Psoas muscle (tissue), 8 donors: ENCODE data around the gene PALS2. TPM values are rescaled to one million over a fixed set of nuclear protein-coding genes. Genes with fewer than 3 reads are reported as not detected.

Experiments
- ATAC-seq, 4 donors: fragments of 200-7000 bp; cut with Tn5 transposase; one replicate each; pipeline ENCODE4 v1.9.1; 2020; ENCODE audit warnings: moderate library complexity in 3 of 4, mild to moderate bottlenecking in 2 of 4
- DNase-seq, 2 donors: peaks; one replicate each; pipeline ENCODE4 v3.0.0-alpha.2; 2020
- H3K27ac ChIP-seq: fragments of 200-600 bp; one replicate; pipeline ENCODE4 v1.8.0; 2022
- H3K27me3 ChIP-seq, 3 donors: fragments of 200-600 bp in 1 of 3; one replicate each; pipeline versions ENCODE4 v1.6.1 to v1.8.0; 2013 to 2022; ENCODE audit warnings: low read length in 2 of 3, mild to moderate bottlenecking in 2 of 3, moderate library complexity in 1 of 3; ENCODE audit not compliant: insufficient read depth in 3 of 3
- H3K36me3 ChIP-seq, 2 donors: fragments of 200-600 bp in 1 of 2; one replicate each; pipeline versions ENCODE4 v1.6.1 to v1.8.0; 2013 to 2022; ENCODE audit warnings: low read depth in 1 of 2, mild to moderate bottlenecking in 1 of 2, moderate library complexity in 1 of 2; ENCODE audit not compliant: insufficient read depth in 1 of 2
- H3K4me1 ChIP-seq: fragments of 200-600 bp; one replicate; pipeline ENCODE4 v1.8.0; 2022
- H3K4me3 ChIP-seq: fragments of 200-600 bp; one replicate; pipeline ENCODE4 v1.8.0; 2022; ENCODE audit warnings: mild to moderate bottlenecking
- H3K9me3 ChIP-seq: fragments of 200-600 bp; one replicate; pipeline ENCODE4 v1.8.0; 2022
- WGBS, 3 donors: extraction: QIAGEN DNeasy Blood & Tissue Kit; methylation state at CpG; one replicate each; pipeline versions ENCODE4 v1.1.6 to v1.1.7; 2013; 5-methylcytosine and 5-hydroxymethylcytosine counted together
- intact Hi-C, 2 donors: fragments of 100-400 bp; cut with DNase I; formaldehyde crosslinking; loops; one replicate each; pipeline versions ENCODE4 v1.11.0 to v1.14.2; 2022
- long read RNA-seq, 2 donors: library from polyadenylated mRNA; unstranded; transcript quantifications; one replicate each; pipeline ENCODE4 v2.0.0, GENCODE V29; 2021
- polyA plus RNA-seq, 3 donors: library from polyadenylated mRNA; stranded (reverse); fragments of 200-250 nt; gene quantifications; one replicate each; pipeline ENCODE4 v1.2.3, GENCODE V29; 2013
- total RNA-seq, 4 donors: library from RNA; stranded (reverse); fragmentation: NEBNext Ultra II Directional in 2 of 4; extraction: Animal tissue kit (Norgen Biotek cat#: 25700) in 2 of 4; gene quantifications; one replicate each; pipeline versions ENCODE4 v1.2.1 to v1.2.4, GENCODE V29; 2021 to 2023
- TF ChIP-seq, protein P1 (sequence below): fragments of 200-600 bp; IDR thresholded peaks from one replicate; pipeline ENCODE4 v1.8.0; 2022; ENCODE audit warnings: antibody characterized with exemption
- donor health status: healthy with polysubstance abuse.
- donor health status: DM: no; HTN: no; CAD: no; lungs with moderate emphysema.
- donor health status: Bipolar disorder and iron deficiency.
- donor health status: healthy.
- donor health status: DM: yes; HTN: yes; CAD: no.
- donor health status: DM: no; HTN: no; CAD: no.
- donor health status: DM: no; HTN: no; CAD: no.
- donor health status: DM: yes; HTN: yes; CAD: no.

PALS2 gene, protein sequence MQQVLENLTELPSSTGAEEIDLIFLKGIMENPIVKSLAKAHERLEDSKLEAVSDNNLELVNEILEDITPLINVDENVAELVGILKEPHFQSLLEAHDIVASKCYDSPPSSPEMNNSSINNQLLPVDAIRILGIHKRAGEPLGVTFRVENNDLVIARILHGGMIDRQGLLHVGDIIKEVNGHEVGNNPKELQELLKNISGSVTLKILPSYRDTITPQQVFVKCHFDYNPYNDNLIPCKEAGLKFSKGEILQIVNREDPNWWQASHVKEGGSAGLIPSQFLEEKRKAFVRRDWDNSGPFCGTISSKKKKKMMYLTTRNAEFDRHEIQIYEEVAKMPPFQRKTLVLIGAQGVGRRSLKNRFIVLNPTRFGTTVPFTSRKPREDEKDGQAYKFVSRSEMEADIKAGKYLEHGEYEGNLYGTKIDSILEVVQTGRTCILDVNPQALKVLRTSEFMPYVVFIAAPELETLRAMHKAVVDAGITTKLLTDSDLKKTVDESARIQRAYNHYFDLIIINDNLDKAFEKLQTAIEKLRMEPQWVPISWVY
- total RNA-seq = 10 to 100 TPM; 21.5 to 67.4 (median 33.9) TPM
- polyA plus RNA-seq = 10 to 100 TPM in 1 of 3 donors, 1 to 10 TPM in 2; 6.4 to 10.9 (median 7.5) TPM
- long read RNA-seq, donor 1, full-length matches to known transcripts = 5 of 15 reads
- long read RNA-seq, donor 1, partial matches to known transcripts = 4 of 15 reads
- long read RNA-seq, donor 1, other reads (novel, unspliced or antisense) = 6 of 15 reads
- long read RNA-seq, donor 2, full-length matches to known transcripts = 3 of 6 reads
- long read RNA-seq, donor 2, partial matches to known transcripts = 2 of 6 reads
- long read RNA-seq, donor 2, other reads (novel, unspliced or antisense) = 1 of 6 reads

DNA sequence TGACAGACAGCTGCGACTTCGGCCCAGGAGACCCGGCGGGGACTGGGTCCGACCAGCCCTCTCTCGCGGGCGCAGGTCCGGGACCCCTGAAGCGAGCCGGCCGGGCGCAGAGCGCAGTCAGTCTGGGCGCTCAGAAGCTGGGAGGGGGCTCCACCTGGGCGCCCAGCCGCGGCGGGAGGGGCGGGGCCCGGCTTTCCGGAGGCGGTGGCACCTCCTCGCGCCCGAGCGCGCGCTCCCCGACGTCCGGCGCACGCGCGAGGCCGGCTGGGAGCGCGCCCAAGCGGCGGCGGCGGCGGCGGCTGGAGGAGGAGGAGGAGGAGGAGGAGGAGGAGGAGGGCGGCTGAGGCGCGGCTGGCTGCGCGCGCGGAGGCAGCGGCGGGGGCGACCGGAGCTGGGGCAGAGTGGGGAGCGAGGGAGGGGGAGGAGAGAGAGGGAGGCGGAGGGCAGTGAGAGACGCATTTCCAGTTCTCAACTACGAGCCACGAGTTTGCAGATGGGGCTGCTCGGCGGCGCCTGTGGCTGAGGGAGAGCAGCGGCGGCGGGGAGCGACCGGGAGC lies at the start of gene PALS2:
PALS2 (plus strand) TSS at position 456 of the 557 bp plus-strand sequence. CDS start 50,216 bp downstream, outside the sequence.
- no peaks in the 10 kb centered on the region for H3K36me3 ChIP-seq
- TF ChIP-seq, protein P1, sequence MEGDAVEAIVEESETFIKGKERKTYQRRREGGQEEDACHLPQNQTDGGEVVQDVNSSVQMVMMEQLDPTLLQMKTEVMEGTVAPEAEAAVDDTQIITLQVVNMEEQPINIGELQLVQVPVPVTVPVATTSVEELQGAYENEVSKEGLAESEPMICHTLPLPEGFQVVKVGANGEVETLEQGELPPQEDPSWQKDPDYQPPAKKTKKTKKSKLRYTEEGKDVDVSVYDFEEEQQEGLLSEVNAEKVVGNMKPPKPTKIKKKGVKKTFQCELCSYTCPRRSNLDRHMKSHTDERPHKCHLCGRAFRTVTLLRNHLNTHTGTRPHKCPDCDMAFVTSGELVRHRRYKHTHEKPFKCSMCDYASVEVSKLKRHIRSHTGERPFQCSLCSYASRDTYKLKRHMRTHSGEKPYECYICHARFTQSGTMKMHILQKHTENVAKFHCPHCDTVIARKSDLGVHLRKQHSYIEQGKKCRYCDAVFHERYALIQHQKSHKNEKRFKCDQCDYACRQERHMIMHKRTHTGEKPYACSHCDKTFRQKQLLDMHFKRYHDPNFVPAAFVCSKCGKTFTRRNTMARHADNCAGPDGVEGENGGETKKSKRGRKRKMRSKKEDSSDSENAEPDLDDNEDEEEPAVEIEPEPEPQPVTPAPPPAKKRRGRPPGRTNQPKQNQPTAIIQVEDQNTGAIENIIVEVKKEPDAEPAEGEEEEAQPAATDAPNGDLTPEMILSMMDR = no peak
- H3K4me3 ChIP-seq = peak within 1 kb of the TSS; percentile 89
- DNase-seq (peak; percentile 78 to 89), ATAC-seq (peak; percentile 88 to 93 (median 90))
- H3K27ac ChIP-seq = peak within 1 kb of the TSS; percentile 97
- no peaks in the 10 kb centered on the region for H3K9me3 ChIP-seq
- intact Hi-C loops = loop anchor here in 1 of 2 donors (5.0 kb wide), 3 partner anchors 96 to 166 kb away; no protein-coding TSS in a partner anchor
- WGBS, 3 donors = 0 to 1% (median 0%) methylated on average over 21 to 59 of the region's 69 CpGs
- no peaks in the 10 kb centered on the region for H3K27me3 ChIP-seq
- peaks cover 23% of the 10 kb centered on the region for H3K4me1 ChIP-seq

DNA sequence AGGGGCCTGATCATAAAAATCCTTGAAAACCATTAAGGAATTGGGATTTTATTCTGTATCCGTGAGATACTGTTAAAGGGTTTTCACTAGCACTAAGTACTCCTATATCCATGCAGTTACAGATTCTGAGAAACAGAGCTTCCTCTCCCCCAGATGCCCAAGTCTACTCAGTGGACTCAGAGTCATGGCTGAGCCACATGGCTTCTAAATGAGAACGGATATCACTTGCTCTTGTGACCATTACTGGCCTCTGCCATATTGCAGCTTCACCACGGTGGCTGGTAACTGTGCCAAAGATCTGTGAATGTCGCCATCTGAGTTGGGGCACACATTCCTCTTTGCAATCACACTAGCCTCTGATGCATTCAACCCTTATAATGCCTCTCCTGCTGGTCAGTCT lies 42.0 kb upstream of the PALS2 start:
- ATAC-seq (no peak), DNase-seq (no peak)
- TF ChIP-seq, protein P1 = no peak
- no peaks in the 10 kb centered on the region for H3K27me3 ChIP-seq
- intact Hi-C loops = no loop called here
- no peaks in the 10 kb centered on the region for H3K36me3 ChIP-seq
- H3K9me3 ChIP-seq = no peaks in the 10 kb centered on the region
- no peak overlapping the region for H3K27ac ChIP-seq
- 71 to 82% (median 74%) methylated on average over 4 of the region's 4 CpGs for WGBS, 3 donors
- H3K4me1 ChIP-seq = no peaks in the 10 kb centered on the region
- no peak overlapping the region for H3K4me3 ChIP-seq

DNA sequence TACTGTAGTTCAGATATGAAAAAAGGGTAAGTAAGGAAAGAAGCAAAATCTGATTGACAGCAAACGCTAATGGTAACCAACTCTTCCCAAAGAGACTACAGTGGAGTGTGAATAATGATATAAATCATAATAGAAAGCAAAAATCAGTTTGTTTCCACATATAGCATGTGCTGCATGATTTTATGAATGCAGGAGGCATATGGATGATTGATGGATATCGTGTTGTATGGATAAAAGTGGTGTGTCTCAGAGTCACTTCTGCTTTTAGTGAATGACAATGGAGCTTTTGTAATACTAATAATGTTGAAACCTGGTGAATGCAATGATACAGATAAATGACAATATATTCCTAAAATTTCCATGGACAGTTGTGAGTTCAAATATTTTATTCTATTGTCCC lies 36.6 kb upstream of the PALS2 start:
- H3K36me3 ChIP-seq = no peaks in the 10 kb centered on the region
- DNase-seq = no peak
- H3K27ac ChIP-seq = no peak overlapping the region
- intact Hi-C loops = no loop called here
- no peak for ATAC-seq
- WGBS, 3 donors = 75 to 85% (median 80%) methylated on average over 2 of the region's 2 CpGs
- H3K4me3 ChIP-seq = no peak overlapping the region
- H3K27me3 ChIP-seq = no peaks in the 10 kb centered on the region
- H3K4me1 ChIP-seq = no peaks in the 10 kb centered on the region
- H3K9me3 ChIP-seq = no peaks in the 10 kb centered on the region
- TF ChIP-seq, protein P1 = no peak

DNA sequence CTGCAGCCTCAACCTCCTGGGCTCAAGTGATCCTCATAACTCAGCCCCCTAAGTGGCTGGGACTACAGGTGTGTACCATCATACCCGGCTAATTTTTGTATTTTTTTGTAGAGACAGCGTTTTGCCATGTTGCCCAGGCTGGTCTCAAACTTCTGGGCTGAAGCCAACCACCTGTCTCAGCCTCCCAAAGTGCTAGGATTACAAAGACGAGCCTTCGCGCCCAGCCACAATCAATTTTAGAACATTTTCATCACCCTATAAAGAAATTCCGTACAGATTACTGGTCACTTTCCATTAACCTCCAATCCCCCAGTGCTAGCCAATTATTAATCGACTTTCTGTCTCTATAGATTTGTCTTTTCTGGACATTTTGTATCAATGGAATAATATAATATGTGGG lies 32.3 kb upstream of the PALS2 start:
- Histone ChIP-seq H3K4me1 (no peaks in the 10 kb centered on the region), H3K27ac (no peak overlapping the region), H3K9me3 (no peaks in the 10 kb centered on the region), H3K27me3 (no peaks in the 10 kb centered on the region), H3K36me3 (no peaks in the 10 kb centered on the region), H3K4me3 (no peak overlapping the region)
- WGBS, 3 donors = 28 to 33% (median 30%) methylated on average over 7 of the region's 7 CpGs
- intact Hi-C loops = no loop called here
- ATAC-seq (no peak), DNase-seq (no peak)
- TF ChIP-seq, protein P1 = no peak
